Activated T-helper 1 cell treated with Interleukin-2 at 50 U/mL for 16 hours (primary cell): ENCODE results near the gene RWDD3.

Experiments
- DNase-seq: peaks from one replicate; pipeline ENCODE4 v3.0.0-alpha.2; 2020; ENCODE audit warnings: low read depth

RWDD3 gene, protein sequence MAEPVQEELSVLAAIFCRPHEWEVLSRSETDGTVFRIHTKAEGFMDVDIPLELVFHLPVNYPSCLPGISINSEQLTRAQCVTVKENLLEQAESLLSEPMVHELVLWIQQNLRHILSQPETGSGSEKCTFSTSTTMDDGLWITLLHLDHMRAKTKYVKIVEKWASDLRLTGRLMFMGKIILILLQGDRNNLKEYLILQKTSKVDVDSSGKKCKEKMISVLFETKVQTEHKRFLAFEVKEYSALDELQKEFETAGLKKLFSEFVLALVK

GRCh38 chr1:95233737-95234500 is at the start of gene RWDD3:
RWDD3 (plus strand) TSS chr1:95234210; CDS start chr1:95234231, 21 bp downstream.
- peak; percentile 90 for DNase-seq

DNA sequence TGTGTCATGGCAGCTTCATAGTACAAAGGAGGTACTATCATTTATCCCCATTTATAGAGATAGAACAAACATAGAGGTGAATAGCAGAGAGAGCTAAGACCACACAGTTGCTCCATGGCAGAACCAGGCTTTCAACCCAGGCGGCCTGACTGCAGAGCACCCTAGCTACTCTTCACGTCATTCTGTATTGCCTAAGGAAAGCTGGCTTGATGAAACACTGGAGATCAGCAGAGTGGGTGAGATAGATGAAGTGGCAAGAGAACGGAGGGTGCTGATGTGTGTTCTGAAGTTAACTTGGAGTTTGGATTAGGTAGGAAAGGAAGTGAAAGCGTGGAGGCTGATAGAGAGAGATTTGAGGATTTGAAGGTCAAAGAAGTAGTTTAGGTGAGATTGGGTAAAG is 47.9 kb upstream of the RWDD3 start:
- no peak for DNase-seq

GRCh38 chr1:95193591-95193990 is 40.4 kb upstream of the RWDD3 start:
- no peak for DNase-seq

DNA sequence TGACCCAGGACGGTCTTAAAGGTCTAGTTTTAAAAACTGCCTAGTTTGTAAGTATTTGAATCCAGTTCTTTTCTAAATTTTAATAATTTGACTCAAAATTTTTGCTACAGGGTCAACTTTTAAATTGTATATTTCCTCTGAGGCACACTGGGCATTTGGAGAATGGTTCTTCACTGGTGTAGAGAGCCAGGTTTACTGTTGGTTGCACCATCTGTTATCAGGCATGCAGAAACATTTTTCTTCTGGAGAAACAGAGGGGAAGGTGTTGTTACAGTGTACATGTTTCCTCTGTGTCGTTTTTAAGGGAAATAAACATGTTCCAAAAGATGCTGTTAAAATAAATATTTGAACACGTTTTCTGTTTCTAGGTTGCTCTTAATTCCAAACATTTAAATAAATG is 39.0 kb upstream of the RWDD3 start:
- DNase-seq = no peak

- DNase-seq = no peak
These were observed 38.0 kb upstream of the RWDD3 start for GRCh38 chr1:95196017-95196416.

DNA sequence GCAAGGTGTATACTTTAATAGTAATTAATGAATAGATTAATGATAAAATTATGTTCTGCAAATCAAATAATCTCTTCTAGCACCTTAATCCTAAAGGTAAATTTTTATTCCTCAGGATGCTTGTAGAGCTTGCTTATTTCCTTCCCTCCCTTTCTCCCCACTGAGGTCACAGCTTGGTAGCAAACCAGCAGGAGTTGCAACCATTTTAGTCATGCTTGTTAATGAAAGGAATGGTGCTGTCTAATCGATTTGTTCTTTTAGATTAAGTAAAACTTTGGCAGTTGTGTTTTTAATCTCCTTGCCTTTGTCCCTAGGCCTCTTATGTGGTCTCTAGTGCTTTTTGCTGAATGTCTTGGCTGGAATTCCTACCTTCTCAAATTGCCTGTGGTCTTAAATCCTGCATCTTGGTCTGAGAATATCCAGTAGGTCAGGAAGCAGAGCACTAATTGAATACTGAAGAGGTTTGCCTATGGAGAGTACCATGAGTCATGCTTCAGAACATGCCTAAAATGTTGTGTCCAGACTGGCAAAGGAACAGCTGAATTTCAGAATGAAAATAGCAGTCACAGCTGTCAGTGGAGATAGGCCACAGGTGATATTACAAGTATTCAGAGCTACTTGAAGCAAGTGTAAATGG is 36.3 kb upstream of the RWDD3 start:
- no peak for DNase-seq

DNA sequence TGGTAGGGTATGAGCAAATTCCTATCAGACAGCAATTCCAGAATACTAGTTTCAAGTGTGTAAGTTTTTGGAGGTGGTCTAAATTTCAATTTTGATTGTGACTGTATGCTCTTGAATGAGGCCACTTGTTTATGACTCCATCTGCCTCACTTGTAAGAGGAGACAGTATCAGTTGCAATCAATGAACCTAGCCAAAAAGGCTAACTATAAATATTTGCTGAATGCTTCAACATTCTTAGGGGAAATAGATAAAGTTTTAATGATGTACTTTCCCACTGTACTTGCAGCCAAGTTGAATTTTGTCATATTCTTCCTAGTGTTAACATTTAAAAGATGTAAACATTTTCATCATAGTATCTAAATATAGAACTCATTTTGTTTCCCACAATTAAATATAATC is 32.1 kb upstream of the RWDD3 start:
- no peak for DNase-seq

DNA sequence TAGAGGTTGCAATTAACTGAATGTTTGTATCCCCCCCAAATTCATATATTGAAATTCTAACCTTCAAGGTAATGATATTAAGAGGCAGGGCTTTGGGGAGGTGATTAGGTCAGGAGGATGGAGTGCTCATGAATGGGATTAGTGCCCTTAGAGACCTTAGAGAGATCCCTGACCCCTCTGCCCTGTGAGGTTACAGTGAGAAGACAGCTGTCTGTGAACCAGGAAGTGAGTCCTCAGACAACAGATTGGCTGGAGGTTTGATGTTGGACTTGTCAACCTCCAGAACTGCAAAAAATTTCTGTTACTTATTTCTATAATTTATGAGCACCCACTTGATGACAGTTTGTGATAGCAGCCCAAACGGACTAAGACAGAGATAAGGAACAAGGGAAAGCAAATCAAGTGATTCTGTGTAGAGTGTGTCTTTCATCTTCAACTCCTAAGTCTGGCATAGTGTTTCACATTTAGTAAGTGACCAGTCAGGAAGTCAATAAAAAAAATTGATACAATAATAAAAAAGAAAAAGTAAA is 30.0 kb upstream of the RWDD3 start:
- DNase-seq = no peak

DNA sequence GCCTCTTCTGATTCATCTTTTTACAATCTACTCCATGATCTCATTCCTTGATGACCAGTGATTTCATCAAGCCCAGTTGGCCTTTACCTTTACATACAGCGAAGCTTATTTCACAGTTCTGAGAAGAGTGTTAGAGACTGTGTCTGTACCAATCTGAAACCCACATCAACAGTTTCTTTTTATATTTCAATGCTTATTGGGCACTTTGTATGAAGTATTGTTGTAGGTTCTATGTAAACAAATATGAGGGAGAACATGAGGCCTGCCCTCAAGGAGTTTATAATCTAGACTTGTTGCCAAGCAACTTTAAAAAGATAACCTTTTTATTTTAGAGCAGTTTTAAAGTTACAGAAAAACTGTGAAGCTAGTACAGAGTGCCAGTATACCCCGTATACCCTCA is 27.5 kb upstream of the RWDD3 start:
- no peak for DNase-seq

- DNase-seq = no peak
These were observed 26.6 kb upstream of the RWDD3 start for GRCh38 chr1:95207223-95207935.

- DNase-seq = no peak
These were observed 25.1 kb upstream of the RWDD3 start for GRCh38 chr1:95208876-95209275.

- DNase-seq = no peak
These were observed 24.7 kb upstream of the RWDD3 start for GRCh38 chr1:95209291-95209690.

GRCh38 chr1:95216292-95216990 is 17.6 kb upstream of the RWDD3 start:
- no peak for DNase-seq

GRCh38 chr1:95217371-95217770 is 16.6 kb upstream of the RWDD3 start:
- DNase-seq = no peak

DNA sequence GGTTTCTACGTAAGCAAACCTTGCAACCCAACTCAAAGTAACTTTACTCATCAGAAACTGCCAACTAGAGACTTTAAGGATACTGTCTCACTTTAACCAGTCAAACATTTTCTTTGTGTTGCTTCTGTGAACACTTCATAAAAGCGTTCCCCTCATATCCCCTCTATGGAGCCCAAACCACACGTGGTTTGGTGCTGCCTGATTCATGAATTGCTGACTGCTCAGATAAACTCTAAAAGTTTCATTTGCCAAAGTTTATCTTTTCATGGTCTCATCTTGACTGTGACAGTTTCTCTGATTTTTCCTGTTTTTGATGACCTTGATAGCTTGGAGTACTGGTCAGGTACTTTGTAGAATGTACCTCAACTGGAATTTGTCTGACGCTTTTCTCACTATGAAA is 14.6 kb upstream of the RWDD3 start:
- no peak for DNase-seq

DNA sequence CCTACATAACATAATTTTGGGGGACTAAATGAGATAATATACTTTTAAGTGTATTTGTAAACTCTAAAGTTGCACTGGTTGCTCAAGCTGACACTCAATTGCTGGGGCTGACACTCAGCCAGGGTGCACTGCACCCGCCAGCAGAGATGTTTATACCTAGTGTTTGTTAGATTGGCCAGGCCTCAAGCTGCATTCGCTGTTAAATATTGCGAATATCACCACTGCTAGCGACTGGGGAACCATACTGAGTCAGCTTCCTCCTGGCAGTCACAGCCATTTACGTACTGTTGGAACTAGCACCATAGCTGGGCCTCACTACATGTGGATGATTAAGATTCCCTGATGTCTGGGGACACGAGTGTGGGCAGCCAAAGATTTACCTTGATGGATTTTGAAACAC is 12.7 kb upstream of the RWDD3 start:
- no peak for DNase-seq

DNA sequence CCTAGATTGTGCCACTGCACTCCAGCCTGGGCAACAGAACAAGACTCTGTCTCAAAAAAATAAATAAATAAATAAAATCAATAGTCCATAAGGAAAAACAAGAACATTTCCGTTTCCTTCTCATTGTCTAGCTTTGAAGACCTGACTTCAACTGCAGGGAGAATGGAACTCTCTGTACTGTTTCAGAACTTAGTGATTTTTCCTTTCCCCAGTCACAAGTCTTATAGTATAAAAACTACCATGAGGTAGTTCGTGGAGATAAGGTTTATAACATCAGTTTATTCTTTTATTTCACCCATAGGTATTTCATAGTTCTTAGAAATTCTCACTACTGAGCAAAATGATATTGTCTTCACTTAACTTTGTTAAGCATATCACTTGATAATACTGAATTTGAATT is 11.4 kb upstream of the RWDD3 start:
- DNase-seq = no peak

DNA sequence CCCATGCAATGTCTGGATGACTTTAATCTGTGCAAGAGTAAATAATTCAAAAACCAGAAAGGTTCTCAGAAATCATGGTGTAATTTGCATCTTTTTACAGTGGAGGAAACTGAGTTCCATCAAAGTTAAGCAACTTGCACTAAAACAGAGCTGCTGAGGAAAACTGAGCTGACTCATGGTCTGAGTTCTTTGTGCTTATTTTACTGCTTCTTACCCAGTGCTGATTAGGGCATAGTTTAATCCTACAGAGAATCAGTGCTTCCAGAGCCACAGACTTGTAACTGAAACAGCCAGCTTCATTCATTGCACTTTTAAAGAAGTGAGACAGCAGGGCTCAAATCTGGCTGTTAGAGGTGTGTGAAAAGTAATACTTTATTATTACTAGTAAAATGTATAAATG is 10.9 kb upstream of the RWDD3 start:
- DNase-seq = no peak

DNA sequence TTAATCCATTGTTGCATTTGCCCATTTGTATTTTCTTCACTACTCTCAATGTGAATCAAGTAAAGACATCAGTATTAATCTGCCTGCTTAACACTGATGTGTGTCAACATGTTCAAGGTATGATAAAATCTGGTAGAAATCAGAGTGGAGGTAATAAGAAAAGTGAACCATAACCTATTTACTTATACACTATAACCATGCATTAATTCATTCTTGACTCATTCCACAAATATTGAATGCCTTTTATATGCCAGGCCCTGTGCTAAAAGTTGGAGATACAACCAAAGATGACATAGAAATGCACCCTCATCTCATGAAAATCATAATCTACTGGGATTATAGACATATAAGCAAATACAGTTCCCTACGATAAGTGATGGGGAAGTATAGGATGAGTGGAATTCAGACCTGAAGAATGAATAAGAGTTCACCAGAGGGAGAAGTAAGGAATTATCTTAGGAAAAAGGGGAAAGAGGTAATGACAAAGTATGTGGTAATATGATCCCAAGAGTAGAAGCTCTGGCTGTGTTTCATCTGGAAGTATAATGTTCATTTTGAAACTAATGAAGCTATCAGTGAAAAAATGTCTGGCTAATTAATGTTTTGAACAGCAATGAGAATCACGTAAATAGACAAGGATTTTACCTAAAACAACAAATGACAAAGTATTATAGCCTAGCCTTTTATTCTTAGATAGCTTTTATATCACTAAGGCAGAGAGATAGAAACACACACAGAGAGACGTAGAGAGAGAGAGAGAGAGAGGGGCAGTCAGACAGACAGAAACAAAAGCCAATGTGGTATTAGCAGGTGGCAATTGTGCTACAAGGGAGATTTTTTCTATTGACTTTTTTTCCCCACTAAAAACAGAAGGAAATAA is 7.0 kb upstream of the RWDD3 start:
- DNase-seq = no peak

GRCh38 chr1:95229037-95229436 is 5.0 kb upstream of the RWDD3 start:
- no peak for DNase-seq

DNA sequence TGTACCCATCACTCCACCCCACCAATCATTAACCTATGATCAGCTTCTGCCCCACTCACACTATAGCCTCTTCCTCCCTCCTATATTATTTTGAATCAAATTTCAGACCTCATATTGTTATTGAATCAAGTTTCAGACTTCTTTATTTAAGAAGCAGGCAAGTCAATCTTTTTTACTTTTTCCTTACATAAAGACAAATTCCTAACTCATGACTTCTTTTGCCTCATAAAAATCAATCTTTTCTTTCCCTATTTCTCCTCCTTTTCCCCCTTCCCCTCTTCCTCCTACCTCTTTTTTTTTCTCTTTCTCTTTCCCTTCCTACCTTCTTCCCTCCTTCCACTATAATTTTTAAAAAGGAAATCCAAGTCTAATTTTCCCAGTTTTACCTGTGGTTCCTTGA is 4.3 kb upstream of the RWDD3 start:
- DNase-seq = no peak
